GM21526 (cell line): ENCODE measurements around the gene PRKD1.

Source experiments
- ATAC-seq: cut with Tn5 transposase; IDR thresholded peaks from one replicate; pipeline ENCODE4 v1.9.1; 2021; ENCODE audit warnings: moderate library complexity; ENCODE audit not compliant: unreplicated experiment, low FRiP score

The PRKD1 gene

DNA sequence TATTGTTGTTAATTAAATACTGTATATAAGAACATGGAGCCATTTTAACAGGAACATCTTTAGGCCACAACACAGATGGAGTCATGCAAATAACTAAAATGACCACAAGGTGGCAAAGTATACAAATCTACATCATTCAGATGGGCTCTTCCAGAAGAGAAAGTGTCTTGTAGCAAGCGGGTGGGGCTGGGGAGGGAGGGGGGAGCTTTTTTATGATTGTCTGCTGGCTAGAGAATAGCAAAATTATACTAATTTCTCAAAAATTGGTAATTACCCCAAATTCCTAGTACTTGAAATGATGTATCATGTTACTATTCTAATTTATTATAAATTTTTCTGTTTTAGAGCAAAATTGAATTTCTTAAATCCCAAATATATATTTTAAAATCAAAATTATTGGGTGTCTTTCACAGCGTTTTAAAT lies 378.7 kb downstream of the PRKD1 start:
- ATAC-seq = peak; percentile 89

DNA sequence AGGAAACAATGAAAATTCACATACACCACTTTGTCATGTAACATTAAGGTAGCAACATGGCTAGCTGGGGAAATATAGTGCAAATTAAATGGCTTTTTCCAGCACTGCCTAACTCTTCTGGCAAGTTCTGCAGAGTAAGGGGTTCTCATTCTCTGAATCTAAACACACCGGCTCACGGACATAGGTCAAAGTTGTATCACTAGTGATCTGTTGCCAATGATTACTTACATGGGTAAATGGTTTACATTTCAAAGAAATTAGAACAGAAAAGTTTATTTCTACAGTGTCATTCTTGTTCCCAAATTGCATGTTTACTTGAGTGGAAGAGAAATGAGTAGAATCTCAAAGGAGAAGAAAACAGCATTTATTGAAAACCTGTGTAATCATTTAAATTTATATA lies 381.9 kb downstream of the PRKD1 start:
- no peak for ATAC-seq

DNA sequence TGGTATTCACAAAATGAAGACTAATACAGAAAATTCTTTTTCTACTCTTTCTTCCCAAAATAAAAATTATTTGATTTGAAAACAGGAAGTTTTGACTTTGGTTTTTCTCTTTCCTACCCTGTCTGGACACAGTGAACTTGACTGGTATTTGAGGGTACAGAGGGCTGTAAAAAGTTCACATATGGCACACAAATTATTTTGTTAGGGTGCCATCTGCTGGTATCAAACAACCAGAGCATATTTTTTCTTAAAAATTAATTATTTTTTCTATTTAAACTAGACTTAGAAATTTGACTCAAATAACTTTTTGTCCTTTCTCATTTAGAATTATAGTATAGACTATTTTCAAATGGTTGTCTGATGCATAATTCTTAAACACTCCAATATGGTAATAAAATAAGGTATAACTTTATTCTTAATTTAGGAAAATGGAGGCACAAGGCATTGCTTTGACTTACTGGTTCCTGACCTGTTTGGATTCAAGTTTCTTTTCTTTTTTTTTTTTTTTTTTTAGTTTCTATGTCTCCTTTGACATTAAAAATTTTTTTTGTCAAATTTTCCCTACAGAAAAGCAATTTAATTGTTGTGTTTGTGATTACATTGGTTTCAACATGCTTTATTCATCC lies 390.6 kb downstream of the PRKD1 start:
- no peak for ATAC-seq

DNA sequence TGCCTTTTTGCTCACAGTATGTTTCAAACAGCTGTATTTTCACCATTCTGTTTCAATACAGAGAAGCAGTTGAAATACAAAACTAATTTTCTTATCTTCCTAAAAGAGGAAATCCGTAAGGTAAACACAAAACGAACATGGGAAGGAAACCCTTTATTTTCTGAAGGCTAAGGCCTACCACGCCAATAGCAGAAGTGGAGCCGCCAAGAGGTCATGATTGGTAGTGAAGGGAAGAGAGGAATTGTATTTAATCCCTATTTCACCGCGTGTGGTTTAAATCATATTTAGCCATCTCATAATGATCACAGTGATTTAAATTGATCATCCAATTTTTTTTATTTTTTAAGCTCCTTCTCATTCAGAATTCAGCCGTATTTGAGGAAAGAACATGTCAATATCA lies 398.2 kb downstream of the PRKD1 start:
- no peak for ATAC-seq

DNA sequence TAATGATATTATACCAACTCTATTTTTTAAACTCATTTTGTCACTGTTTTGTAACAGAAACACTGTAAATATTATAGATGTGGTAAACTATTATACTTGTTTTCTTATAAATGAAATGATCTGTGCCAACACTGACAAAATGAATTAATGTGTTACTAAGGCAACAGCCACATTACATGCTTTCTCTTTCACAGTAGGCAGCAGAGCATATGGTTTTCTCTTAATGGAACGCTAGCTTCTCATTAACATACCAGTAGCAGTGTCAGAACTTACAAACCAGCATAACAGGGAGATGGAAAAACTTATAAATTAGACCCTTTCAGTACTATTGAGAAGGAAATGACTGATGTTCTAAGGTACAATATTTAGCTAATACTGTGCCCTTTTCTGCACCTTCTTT lies 398.8 kb downstream of the PRKD1 start:
- no peak for ATAC-seq

DNA sequence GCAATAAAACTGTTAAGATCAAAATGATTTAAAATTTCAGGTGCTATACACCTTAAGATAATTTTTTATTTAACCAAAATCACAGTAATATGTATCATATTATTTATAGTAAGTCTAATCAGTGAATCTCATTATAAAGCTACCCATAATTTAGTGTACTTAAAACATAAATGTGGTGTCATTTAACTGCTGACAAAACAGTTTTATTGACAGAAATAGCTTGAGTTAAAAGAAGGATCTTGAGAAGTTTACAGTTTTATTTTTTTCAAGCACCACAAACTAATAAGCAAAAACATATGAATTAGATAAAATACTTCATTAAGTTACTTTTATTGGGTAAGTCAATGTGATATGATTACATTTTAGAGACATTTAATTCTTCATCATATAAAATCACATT lies 400.4 kb downstream of the PRKD1 start:
- no peak for ATAC-seq
